ENCODE results near the gene RGL3. TPM values are rescaled to one million over a fixed set of nuclear protein-coding genes. Genes with fewer than 3 reads are reported as not detected.

RGL3 gene
- total RNA-seq, 2 experiments from 2014 or later = 0.49 TPM; not detected in 1

- no peaks in the 10 kb centered on the region for H3K36me3 ChIP-seq (ENCODE audit: insufficient read depth, low read length)
- no peak for DNase-seq (ENCODE audit: low spot score)
- TF ChIP-seq, protein P1, sequence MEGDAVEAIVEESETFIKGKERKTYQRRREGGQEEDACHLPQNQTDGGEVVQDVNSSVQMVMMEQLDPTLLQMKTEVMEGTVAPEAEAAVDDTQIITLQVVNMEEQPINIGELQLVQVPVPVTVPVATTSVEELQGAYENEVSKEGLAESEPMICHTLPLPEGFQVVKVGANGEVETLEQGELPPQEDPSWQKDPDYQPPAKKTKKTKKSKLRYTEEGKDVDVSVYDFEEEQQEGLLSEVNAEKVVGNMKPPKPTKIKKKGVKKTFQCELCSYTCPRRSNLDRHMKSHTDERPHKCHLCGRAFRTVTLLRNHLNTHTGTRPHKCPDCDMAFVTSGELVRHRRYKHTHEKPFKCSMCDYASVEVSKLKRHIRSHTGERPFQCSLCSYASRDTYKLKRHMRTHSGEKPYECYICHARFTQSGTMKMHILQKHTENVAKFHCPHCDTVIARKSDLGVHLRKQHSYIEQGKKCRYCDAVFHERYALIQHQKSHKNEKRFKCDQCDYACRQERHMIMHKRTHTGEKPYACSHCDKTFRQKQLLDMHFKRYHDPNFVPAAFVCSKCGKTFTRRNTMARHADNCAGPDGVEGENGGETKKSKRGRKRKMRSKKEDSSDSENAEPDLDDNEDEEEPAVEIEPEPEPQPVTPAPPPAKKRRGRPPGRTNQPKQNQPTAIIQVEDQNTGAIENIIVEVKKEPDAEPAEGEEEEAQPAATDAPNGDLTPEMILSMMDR (conservative IDR thresholded peaks at IDR 0.05; ENCODE audit: low read length) = no peak
- no peak for TF ChIP-seq EZH2phosphoT487 (IDR thresholded peaks at IDR 0.05; ENCODE audit: borderline replicate concordance, low read depth, low read length)
- no peaks in the 10 kb centered on the region for H3K9me2 ChIP-seq (ENCODE audit: insufficient read depth, low read length)
- H3K9me3 ChIP-seq (ENCODE audit: low read length) = no peaks in the 10 kb centered on the region
- ChIA-PET CTCF (ENCODE audit: unreplicated experiment) (no interaction called here), POLR2A (no interaction called here)
- no peak overlapping the region for H3K27ac ChIP-seq (ENCODE audit: low read depth, low read length, poor library complexity, severe bottlenecking)
- H3K4me1 ChIP-seq (ENCODE audit: insufficient read depth, low read length, poor library complexity, severe bottlenecking) = peaks cover 30% of the 10 kb centered on the region
- H4K20me1 ChIP-seq (ENCODE audit: insufficient read depth, low read length) = no peaks in the 10 kb centered on the region
- intact Hi-C loops (cut with micrococcal nuclease; ENCODE audit: unreplicated experiment) = no loop called here
- peak overlapping the region; percentile 59 for H3K4me2 ChIP-seq (ENCODE audit: low read length)
- BruUV-seq (replicated peaks) = no TSS peak
- no peaks in the 10 kb centered on the region for H3K79me2 ChIP-seq (ENCODE audit: insufficient read depth, low read depth, low read length)
- no peak overlapping the region for H3K4me3 ChIP-seq (ENCODE audit: low read depth, low read length, poor library complexity, severe bottlenecking)
- no peak overlapping the region for H2AFZ ChIP-seq (ENCODE audit: low read length)
Observed at GRCh38 chr19:11418094-11418548, 993 bp downstream of the RGL3 start.

- Histone ChIP-seq H3K9me3 (ENCODE audit: low read length) (no peaks in the 10 kb centered on the region), H3K36me3 (ENCODE audit: insufficient read depth, low read length) (no peaks in the 10 kb centered on the region), H4K20me1 (ENCODE audit: insufficient read depth, low read length) (no peaks in the 10 kb centered on the region), H3K4me2 (ENCODE audit: low read length) (no peak overlapping the region), H3K27ac (ENCODE audit: low read depth, low read length, poor library complexity, severe bottlenecking) (no peak overlapping the region), H2AFZ (ENCODE audit: low read length) (no peak overlapping the region), H3K9me2 (ENCODE audit: insufficient read depth, low read length) (no peaks in the 10 kb centered on the region), H3K4me1 (ENCODE audit: insufficient read depth, low read length, poor library complexity, severe bottlenecking) (peaks cover 16% of the 10 kb centered on the region), H3K4me3 (ENCODE audit: low read depth, low read length, poor library complexity, severe bottlenecking) (no peak overlapping the region), H3K79me2 (ENCODE audit: insufficient read depth, low read depth, low read length) (no peaks in the 10 kb centered on the region)
- intact Hi-C loops (cut with micrococcal nuclease; ENCODE audit: unreplicated experiment) = no loop called here
- POLR2A ChIA-PET = interaction anchor here (0.8 kb wide), 1 partner anchor 11 kb away, joined by 3 read pairs; no protein-coding TSS in a partner anchor
- CTCF ChIA-PET (ENCODE audit: unreplicated experiment) = no interaction called here
- TF ChIP-seq, protein P1 (conservative IDR thresholded peaks at IDR 0.05; ENCODE audit: low read length) = no peak
- TF ChIP-seq EZH2phosphoT487 (IDR thresholded peaks at IDR 0.05; ENCODE audit: borderline replicate concordance, low read depth, low read length) = no peak
- no TSS peak for BruUV-seq (replicated peaks)
- DNase-seq (ENCODE audit: low spot score) = no peak
Observed at GRCh38 chr19:11416346-11417052, 2.6 kb downstream of the RGL3 start.

- no peak for DNase-seq (ENCODE audit: low spot score)
- no peaks in the 10 kb centered on the region for H3K79me2 ChIP-seq (ENCODE audit: insufficient read depth, low read depth, low read length)
- H3K4me3 ChIP-seq (ENCODE audit: low read depth, low read length, poor library complexity, severe bottlenecking) = no peak overlapping the region
- no peaks in the 10 kb centered on the region for H3K36me3 ChIP-seq (ENCODE audit: insufficient read depth, low read length)
- intact Hi-C loops (cut with micrococcal nuclease; ENCODE audit: unreplicated experiment) = no loop called here
- no peaks in the 10 kb centered on the region for H3K9me2 ChIP-seq (ENCODE audit: insufficient read depth, low read length)
- no peak overlapping the region for H2AFZ ChIP-seq (ENCODE audit: low read length)
- ChIA-PET CTCF (ENCODE audit: unreplicated experiment) (no interaction called here), POLR2A (no interaction called here)
- no peaks in the 10 kb centered on the region for H3K9me3 ChIP-seq (ENCODE audit: low read length)
- H3K4me1 ChIP-seq (ENCODE audit: insufficient read depth, low read length, poor library complexity, severe bottlenecking) = peaks cover 8% of the 10 kb centered on the region
- TF ChIP-seq EZH2phosphoT487 (IDR thresholded peaks at IDR 0.05; ENCODE audit: borderline replicate concordance, low read depth, low read length) = no peak
- TF ChIP-seq, protein P1 (conservative IDR thresholded peaks at IDR 0.05; ENCODE audit: low read length) = no peak
- no TSS peak for BruUV-seq (replicated peaks)
- H3K27ac ChIP-seq (ENCODE audit: low read depth, low read length, poor library complexity, severe bottlenecking) = no peak overlapping the region
- H3K4me2 ChIP-seq (ENCODE audit: low read length) = no peak overlapping the region
- no peaks in the 10 kb centered on the region for H4K20me1 ChIP-seq (ENCODE audit: insufficient read depth, low read length)
Observed at GRCh38 chr19:11414544-11414943, 4.6 kb downstream of the RGL3 start.

Data from OCI-LY7 (cell line).